Natural killer cell (primary cell): ENCODE measurements around the gene SYTL5. TPM values are rescaled to one million over a fixed set of nuclear protein-coding genes. Genes with fewer than 3 reads are reported as not detected.

Experiments
- ATAC-seq, 3 donors: fragments of 150-1000 bp in 2 of 3; fragments of 200-7000 bp in 1 of 3; cut with Tn5 transposase; 1 replicate in 1 of 3; 2 replicates in 2 of 3; pipeline ENCODE4 v1.10.0; 2021; ENCODE audit warnings: mild to moderate bottlenecking in 2 of 3, moderate library complexity in 2 of 3
- DNase-seq, 2 donors: peaks; one replicate each; pipeline versions ENCODE4 v3.0.0 to v3.0.0-alpha.2; 2013 to 2021; ENCODE audit warnings: mixed read lengths in 1 of 2
- H3K27ac ChIP-seq: one replicate; pipeline ENCODE4 v1.5.1; 2013; ENCODE audit warnings: mild to moderate bottlenecking, low read length
- H3K27me3 ChIP-seq: one replicate; pipeline ENCODE4 v1.6.1; 2013; ENCODE audit warnings: low read length; ENCODE audit not compliant: control insufficient read depth, insufficient read depth
- H3K36me3 ChIP-seq: one replicate; pipeline ENCODE4 v1.6.1; 2013; ENCODE audit warnings: low read length; ENCODE audit not compliant: control insufficient read depth, insufficient read depth
- H3K4me1 ChIP-seq: one replicate; pipeline ENCODE4 v1.6.1; 2013; ENCODE audit warnings: low read length; ENCODE audit not compliant: control insufficient read depth, insufficient read depth
- H3K4me3 ChIP-seq: one replicate; pipeline ENCODE4 v1.5.1; 2013; ENCODE audit warnings: low read length
- H3K9me3 ChIP-seq: one replicate; pipeline ENCODE4 v1.6.1; 2013; ENCODE audit warnings: low read length; ENCODE audit not compliant: control insufficient read depth, insufficient read depth
- H3K27ac Mint-ChIP-seq, 2 donors: one replicate each; pipeline ENCODE4 v1.8.0; 2022; ENCODE audit warnings: mild to moderate bottlenecking in 2 of 2, mixed read lengths in 2 of 2, moderate library complexity in 1 of 2
- H3K27me3 Mint-ChIP-seq, 2 donors: one replicate each; pipeline ENCODE4 v1.8.0; 2022; ENCODE audit warnings: low read depth in 2 of 2, mixed read lengths in 2 of 2
- H3K36me3 Mint-ChIP-seq: one replicate; pipeline ENCODE4 v1.8.0; 2022; ENCODE audit warnings: mixed read lengths
- H3K4me1 Mint-ChIP-seq, 2 donors: one replicate each; pipeline ENCODE4 v1.8.0; 2022; ENCODE audit warnings: mixed read lengths in 2 of 2
- H3K4me3 Mint-ChIP-seq: one replicate; pipeline ENCODE4 v1.8.0; 2022; ENCODE audit warnings: mild to moderate bottlenecking, moderate library complexity, mixed read lengths
- H3K9me3 Mint-ChIP-seq, 2 donors: one replicate each; pipeline ENCODE4 v1.8.0; 2022; ENCODE audit warnings: mixed read lengths in 2 of 2
- WGBS: methylation state at CpG from one replicate; pipeline ENCODE4 v1.1.7; 2013; ENCODE audit warnings: missing lambda C conversion rate; ENCODE audit not compliant: insufficient coverage; 5-methylcytosine and 5-hydroxymethylcytosine counted together
- intact Hi-C: fragments of 100-400 bp; cut with micrococcal nuclease; formaldehyde crosslinking; loops from one replicate; pipeline ENCODE4 v1.14.2; 2022
- total RNA-seq, 4 donors: library from RNA; stranded (reverse); fragments of 120-200 nt in 1 of 4; gene quantifications; one replicate each; pipeline versions ENCODE4 v1.2.3 to v1.2.4, GENCODE V29; 2013 to 2022
- TF ChIP-seq, protein P1 (sequence below): fragments of 200-600 bp; IDR thresholded peaks from one replicate; pipeline ENCODE4 v1.8.0; 2022; ENCODE audit warnings: antibody characterized with exemption

The SYTL5 gene
- total RNA-seq, 3 donors from 2014 or later (not counting 1 experiment from before 2014, with no cell fraction given), result 0.05 TPM; not detected in 2

DNA sequence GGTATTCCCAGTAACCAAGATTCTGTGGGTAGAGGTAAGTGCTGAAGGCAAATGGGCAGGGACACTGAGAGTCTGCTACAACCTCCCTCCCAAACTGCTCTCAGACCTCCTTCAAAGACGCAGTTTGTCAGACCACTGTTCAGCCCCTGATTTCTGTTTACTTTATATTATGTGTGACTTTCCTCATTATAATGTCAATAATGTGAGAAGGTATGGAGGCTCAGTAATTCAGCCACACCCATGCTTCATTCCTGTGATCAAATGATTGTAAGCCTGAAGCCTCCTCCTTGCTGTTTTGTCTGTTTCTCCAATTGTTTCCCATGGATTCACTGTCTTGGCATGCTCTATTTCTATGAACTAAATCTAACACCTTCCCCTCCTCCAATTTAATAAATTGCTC, 75.6 kb downstream of the SYTL5 start:
- Histone ChIP-seq H3K27ac (no peak overlapping the region), H3K9me3 (no peaks in the 10 kb centered on the region), H3K27me3 (no peaks in the 10 kb centered on the region), H3K36me3 (no peaks in the 10 kb centered on the region), H3K4me3 (no peak overlapping the region), H3K4me1 (no peaks in the 10 kb centered on the region)
- intact Hi-C loops, result no loop called here
- no peak for ATAC-seq
- Mint-ChIP-seq H3K4me1 (no peaks in the 10 kb centered on the region), H3K9me3 (no peaks in the 10 kb centered on the region), H3K27ac (no peak overlapping the region), H3K4me3 (no peak overlapping the region), H3K27me3 (peaks cover 3 to 7% of the 10 kb centered on the region in 2 donors), H3K36me3 (no peaks in the 10 kb centered on the region)
- DNase-seq, result no peak
- TF ChIP-seq, protein P1, sequence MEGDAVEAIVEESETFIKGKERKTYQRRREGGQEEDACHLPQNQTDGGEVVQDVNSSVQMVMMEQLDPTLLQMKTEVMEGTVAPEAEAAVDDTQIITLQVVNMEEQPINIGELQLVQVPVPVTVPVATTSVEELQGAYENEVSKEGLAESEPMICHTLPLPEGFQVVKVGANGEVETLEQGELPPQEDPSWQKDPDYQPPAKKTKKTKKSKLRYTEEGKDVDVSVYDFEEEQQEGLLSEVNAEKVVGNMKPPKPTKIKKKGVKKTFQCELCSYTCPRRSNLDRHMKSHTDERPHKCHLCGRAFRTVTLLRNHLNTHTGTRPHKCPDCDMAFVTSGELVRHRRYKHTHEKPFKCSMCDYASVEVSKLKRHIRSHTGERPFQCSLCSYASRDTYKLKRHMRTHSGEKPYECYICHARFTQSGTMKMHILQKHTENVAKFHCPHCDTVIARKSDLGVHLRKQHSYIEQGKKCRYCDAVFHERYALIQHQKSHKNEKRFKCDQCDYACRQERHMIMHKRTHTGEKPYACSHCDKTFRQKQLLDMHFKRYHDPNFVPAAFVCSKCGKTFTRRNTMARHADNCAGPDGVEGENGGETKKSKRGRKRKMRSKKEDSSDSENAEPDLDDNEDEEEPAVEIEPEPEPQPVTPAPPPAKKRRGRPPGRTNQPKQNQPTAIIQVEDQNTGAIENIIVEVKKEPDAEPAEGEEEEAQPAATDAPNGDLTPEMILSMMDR, result no peak
- WGBS, result no CpG with 5 or more reads among the region's 1 CpG

DNA sequence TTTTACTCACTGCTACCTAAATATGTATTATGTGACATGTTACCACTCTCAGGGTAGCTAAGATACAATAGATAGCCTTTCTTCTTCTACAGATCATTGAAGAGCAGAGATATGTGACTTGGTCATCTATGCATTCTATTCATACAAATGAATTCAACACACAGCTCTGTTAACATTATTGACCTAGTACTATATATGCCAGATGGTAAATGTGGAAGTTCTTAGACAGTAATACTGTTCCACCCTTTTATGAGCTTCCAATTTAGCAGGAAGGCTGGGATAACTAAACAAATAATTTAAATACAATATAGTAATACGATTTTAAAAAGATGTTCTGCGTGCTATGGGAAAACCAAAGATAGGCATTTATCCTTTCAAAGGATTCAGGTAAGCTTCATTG, 76.0 kb downstream of the SYTL5 start:
- ATAC-seq (no peak), DNase-seq (no peak)
- no peak overlapping the region for H3K4me3 Mint-ChIP-seq
- H3K36me3 Mint-ChIP-seq, result no peaks in the 10 kb centered on the region
- H3K27me3 Mint-ChIP-seq, result peaks cover 3 to 7% of the 10 kb centered on the region in 2 donors
- TF ChIP-seq, protein P1, result no peak
- no peak overlapping the region for H3K27ac ChIP-seq
- H3K4me1 Mint-ChIP-seq, result no peaks in the 10 kb centered on the region
- intact Hi-C loops, result no loop called here
- no peaks in the 10 kb centered on the region for H3K4me1 ChIP-seq
- H3K27ac Mint-ChIP-seq, result no peak overlapping the region
- H3K9me3 Mint-ChIP-seq, result no peaks in the 10 kb centered on the region
- WGBS, result 100% methylated on average over 1 of the region's 2 CpGs
- no peaks in the 10 kb centered on the region for H3K27me3 ChIP-seq
- H3K36me3 ChIP-seq, result no peaks in the 10 kb centered on the region
- H3K9me3 ChIP-seq, result no peaks in the 10 kb centered on the region
- H3K4me3 ChIP-seq, result no peak overlapping the region

DNA sequence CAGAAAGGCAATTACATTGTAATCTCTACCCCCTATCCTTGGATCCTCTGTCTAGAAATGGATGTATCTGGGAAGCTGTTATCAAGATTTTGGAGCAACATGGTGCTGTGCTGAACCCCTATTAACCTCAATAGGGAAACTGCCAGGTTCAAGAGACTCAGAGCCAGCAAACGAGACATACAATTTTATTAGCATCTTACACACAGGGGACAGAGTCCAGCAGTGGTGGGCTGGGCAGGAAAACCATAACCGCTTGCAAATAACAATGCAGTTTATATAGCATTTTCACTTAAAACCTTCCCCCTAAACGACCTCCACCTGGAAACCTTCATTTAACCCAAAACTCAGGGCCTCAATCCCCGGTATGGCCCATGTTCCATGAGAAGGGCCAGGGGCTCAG, 79.5 kb downstream of the SYTL5 start:
- Mint-ChIP-seq H3K27me3 (peaks cover 3 to 7% of the 10 kb centered on the region in 2 donors), H3K9me3 (no peaks in the 10 kb centered on the region), H3K36me3 (no peaks in the 10 kb centered on the region), H3K4me3 (no peak overlapping the region), H3K4me1 (no peaks in the 10 kb centered on the region), H3K27ac (no peak overlapping the region)
- Histone ChIP-seq H3K4me3 (no peak overlapping the region), H3K36me3 (no peaks in the 10 kb centered on the region), H3K4me1 (no peaks in the 10 kb centered on the region), H3K27me3 (no peaks in the 10 kb centered on the region), H3K9me3 (no peaks in the 10 kb centered on the region), H3K27ac (no peak overlapping the region)
- intact Hi-C loops, result no loop called here
- DNase-seq (no peak), ATAC-seq (no peak)
- WGBS, result 72% methylated on average over 4 of the region's 4 CpGs
- TF ChIP-seq, protein P1, result no peak

DNA sequence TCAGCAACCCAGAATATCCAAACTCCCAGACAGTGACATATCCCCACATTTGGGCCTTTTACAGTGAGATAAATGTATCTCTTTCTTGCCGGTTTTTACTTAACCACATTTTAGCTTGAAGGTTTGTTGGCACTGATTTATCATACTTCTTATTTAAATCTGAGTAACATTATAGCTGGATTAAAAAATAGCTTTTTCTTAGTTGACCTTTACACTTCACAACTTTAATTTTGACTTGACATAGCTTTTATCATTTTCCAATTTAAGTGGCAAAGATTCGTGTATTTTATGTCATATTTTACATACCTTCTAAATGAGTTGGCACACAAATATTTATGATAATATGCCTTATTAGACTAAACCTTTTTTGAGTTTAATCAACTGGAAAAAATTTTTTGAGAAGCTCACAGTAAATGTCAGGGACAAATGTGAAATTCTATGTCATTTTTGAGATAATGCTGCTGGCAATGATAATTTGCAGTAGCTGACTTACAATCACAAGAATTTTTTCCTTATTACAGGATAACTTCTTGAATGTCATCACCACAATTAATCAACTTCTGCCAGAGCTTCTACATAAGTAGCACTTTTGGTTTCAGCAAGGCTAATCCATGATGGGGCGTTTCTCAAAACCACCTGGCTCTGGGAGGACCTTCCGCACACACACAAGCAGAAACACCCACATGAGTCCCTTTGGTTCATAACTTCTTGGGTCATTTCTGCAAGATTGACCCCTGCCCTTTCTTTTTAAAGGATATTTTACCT, 80.3 kb downstream of the SYTL5 start:
- peaks cover 3 to 7% of the 10 kb centered on the region in 2 donors for H3K27me3 Mint-ChIP-seq
- Histone ChIP-seq H3K9me3 (no peaks in the 10 kb centered on the region), H3K27me3 (no peaks in the 10 kb centered on the region), H3K27ac (no peak overlapping the region), H3K4me1 (no peaks in the 10 kb centered on the region), H3K4me3 (no peak overlapping the region), H3K36me3 (no peaks in the 10 kb centered on the region)
- H3K4me1 Mint-ChIP-seq, result no peaks in the 10 kb centered on the region
- TF ChIP-seq, protein P1, result no peak
- no peak overlapping the region for H3K4me3 Mint-ChIP-seq
- 76% methylated on average over 2 of the region's 4 CpGs for WGBS
- no peaks in the 10 kb centered on the region for H3K9me3 Mint-ChIP-seq
- no peaks in the 10 kb centered on the region for H3K36me3 Mint-ChIP-seq
- no peak for ATAC-seq
- H3K27ac Mint-ChIP-seq, result no peak overlapping the region
- no peak for DNase-seq
- intact Hi-C loops, result no loop called here
